ENCODE data around the gene WDR81. TPM values are rescaled to one million over a fixed set of nuclear protein-coding genes. Genes with fewer than 3 reads are reported as not detected.
A peak's percentile ranks its signal among the peaks of the same experiment; 100 is the strongest.

WDR81 gene
- total RNA-seq, 1 donor from 2014 or later = 70.4 TPM

- H3K4me3 ChIP-seq = peak overlapping the region; percentile 65 to 91
- H3K36me3 ChIP-seq = peaks cover 13 to 33% of the 10 kb centered on the region in 2 donors
- H3K4me1 ChIP-seq = peaks cover 8 to 18% of the 10 kb centered on the region in 2 donors
- H3K9me3 ChIP-seq = no peaks in the 10 kb centered on the region
- intact Hi-C loops (cut with DNase I) = loop anchor here (2.0 kb wide), 3 partner anchors 59 to 139 kb away; partner anchors contain the start of gene RPA1
- H3K27me3 ChIP-seq = no peaks in the 10 kb centered on the region
- no peak for DNase-seq (ENCODE audit: low spot score in 2 of 2)
- TF ChIP-seq, protein P1, sequence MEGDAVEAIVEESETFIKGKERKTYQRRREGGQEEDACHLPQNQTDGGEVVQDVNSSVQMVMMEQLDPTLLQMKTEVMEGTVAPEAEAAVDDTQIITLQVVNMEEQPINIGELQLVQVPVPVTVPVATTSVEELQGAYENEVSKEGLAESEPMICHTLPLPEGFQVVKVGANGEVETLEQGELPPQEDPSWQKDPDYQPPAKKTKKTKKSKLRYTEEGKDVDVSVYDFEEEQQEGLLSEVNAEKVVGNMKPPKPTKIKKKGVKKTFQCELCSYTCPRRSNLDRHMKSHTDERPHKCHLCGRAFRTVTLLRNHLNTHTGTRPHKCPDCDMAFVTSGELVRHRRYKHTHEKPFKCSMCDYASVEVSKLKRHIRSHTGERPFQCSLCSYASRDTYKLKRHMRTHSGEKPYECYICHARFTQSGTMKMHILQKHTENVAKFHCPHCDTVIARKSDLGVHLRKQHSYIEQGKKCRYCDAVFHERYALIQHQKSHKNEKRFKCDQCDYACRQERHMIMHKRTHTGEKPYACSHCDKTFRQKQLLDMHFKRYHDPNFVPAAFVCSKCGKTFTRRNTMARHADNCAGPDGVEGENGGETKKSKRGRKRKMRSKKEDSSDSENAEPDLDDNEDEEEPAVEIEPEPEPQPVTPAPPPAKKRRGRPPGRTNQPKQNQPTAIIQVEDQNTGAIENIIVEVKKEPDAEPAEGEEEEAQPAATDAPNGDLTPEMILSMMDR (IDR thresholded peaks at IDR 0.05) = no peak
- H3K27ac ChIP-seq = no peak overlapping the region
These were observed 1.4 kb downstream of the WDR81 start for GRCh38 chr17:1725642-1726511.

DNA sequence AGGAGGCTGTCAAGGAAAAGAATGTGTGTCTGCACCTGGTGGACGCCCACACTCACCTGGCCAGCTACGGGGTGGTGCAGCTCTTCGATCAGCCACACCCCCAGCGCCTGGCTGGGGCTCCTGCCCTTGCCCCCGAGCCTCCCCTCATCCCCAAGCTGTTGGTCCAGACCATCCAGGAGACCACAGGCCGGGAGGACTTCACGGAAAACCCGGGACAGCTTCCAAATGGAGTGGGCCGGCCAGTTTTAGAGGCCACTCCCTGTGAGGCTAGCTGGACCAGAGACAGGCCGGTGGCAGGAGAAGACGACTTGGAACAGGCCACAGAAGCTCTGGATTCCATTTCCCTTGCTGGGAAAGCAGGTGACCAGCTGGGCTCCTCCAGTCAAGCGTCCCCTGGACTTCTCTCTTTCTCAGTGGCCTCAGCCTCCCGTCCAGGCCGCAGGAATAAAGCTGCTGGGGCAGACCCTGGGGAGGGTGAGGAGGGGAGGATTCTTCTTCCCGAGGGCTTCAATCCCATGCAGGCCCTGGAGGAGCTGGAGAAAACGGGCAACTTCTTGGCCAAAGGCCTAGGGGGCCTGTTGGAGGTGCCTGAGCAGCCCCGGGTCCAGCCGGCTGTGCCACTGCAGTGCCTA, 2.2 kb downstream of the WDR81 start:
- no peak overlapping the region for H3K27ac ChIP-seq
- peaks cover 13 to 36% of the 10 kb centered on the region in 2 donors for H3K36me3 ChIP-seq
- no peak for DNase-seq (ENCODE audit: low spot score in 2 of 2)
- H3K27me3 ChIP-seq = no peaks in the 10 kb centered on the region
- intact Hi-C loops (cut with DNase I) = no loop called here
- TF ChIP-seq, protein P1 (IDR thresholded peaks at IDR 0.05) = no peak
- no peak overlapping the region for H3K4me3 ChIP-seq
- H3K9me3 ChIP-seq = no peaks in the 10 kb centered on the region
- H3K4me1 ChIP-seq = peaks cover 8 to 18% of the 10 kb centered on the region in 2 donors

DNA sequence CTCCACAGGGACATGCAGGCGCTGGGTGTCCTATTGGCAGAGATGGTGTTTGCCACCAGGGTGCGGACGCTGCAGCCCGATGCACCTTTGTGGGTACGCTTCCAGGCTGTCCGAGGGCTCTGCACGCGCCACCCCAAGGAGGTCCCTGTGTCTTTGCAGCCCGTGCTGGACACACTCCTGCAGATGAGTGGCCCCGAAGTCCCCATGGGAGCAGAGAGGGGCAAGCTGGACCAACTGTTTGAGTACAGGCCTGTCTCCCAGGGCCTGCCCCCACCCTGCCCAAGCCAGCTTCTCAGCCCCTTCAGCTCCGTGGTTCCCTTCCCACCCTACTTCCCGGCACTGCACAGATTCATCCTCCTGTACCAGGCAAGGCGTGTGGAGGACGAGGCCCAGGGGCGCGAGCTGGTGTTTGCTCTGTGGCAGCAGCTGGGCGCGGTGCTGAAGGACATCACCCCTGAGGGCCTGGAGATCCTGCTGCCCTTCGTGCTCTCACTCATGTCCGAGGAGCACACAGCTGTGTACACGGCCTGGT, 2.8 kb downstream of the WDR81 start:
- H3K36me3 ChIP-seq = peaks cover 13 to 38% of the 10 kb centered on the region in 2 donors
- H3K9me3 ChIP-seq = no peaks in the 10 kb centered on the region
- no peaks in the 10 kb centered on the region for H3K27me3 ChIP-seq
- no peak for DNase-seq (ENCODE audit: low spot score in 2 of 2)
- intact Hi-C loops (cut with DNase I) = no loop called here
- H3K4me3 ChIP-seq = no peak overlapping the region
- TF ChIP-seq, protein P1 (IDR thresholded peaks at IDR 0.05) = no peak
- no peak overlapping the region for H3K27ac ChIP-seq
- H3K4me1 ChIP-seq = peaks cover 8 to 18% of the 10 kb centered on the region in 2 donors

GRCh38 chr17:1727876-1728630, 3.5 kb downstream of the WDR81 start:
- intact Hi-C loops (cut with DNase I) = no loop called here
- Histone ChIP-seq H3K9me3 (no peaks in the 10 kb centered on the region), H3K4me1 (peaks cover 8 to 18% of the 10 kb centered on the region in 2 donors), H3K36me3 (peaks cover 15 to 45% of the 10 kb centered on the region in 2 donors), H3K4me3 (no peak overlapping the region), H3K27ac (no peak overlapping the region), H3K27me3 (no peaks in the 10 kb centered on the region)
- TF ChIP-seq, protein P1 (IDR thresholded peaks at IDR 0.05) = no peak
- no peak for DNase-seq (ENCODE audit: low spot score in 2 of 2)

DNA sequence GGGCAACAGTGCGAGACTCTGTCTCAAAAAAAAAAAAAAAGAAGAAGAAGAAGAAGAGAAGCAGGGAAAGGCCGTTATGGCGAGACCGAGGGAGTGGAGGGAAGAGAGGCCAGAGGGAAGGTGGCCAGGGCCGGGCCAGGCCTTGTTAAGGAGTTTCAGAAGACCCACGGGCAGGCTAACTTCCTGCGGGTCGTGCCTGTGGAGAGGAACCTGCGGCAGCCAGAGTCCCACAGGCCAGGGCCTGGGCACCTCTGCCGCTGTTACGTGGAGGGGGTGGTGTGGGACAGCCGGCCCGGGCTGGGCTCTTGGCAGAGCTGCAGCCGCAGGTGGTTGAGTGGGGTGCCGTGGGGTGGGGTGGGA, 5.4 kb downstream of the WDR81 start:
- peaks cover 24 to 60% of the 10 kb centered on the region in 2 donors for H3K36me3 ChIP-seq
- peaks cover 0 to 7% of the 10 kb centered on the region in 2 donors for H3K4me1 ChIP-seq
- H3K9me3 ChIP-seq = no peaks in the 10 kb centered on the region
- no peak overlapping the region for H3K27ac ChIP-seq
- TF ChIP-seq, protein P1 (IDR thresholded peaks at IDR 0.05) = no peak
- no peak for DNase-seq (ENCODE audit: low spot score in 2 of 2)
- intact Hi-C loops (cut with DNase I) = no loop called here
- H3K27me3 ChIP-seq = no peaks in the 10 kb centered on the region
- H3K4me3 ChIP-seq = no peak overlapping the region
